HG03280 (cell line): Measurements from ENCODE around the gene TREM1.
"Not testable (repeated sequence)": the region's sequence is repeated elsewhere in the genome, so short reads cannot be mapped to it uniquely, and the experiment has no call there.

Source experiments
- ATAC-seq: cut with Tn5 transposase; IDR thresholded peaks from one replicate; pipeline ENCODE4 v1.9.1; 2021; ENCODE audit warnings: mild to moderate bottlenecking, moderate library complexity; ENCODE audit not compliant: unreplicated experiment

The TREM1 gene

GRCh38 chr6:41297248-41297647 lies 10.8 kb upstream of the TREM1 start:
- not testable (repeated sequence) for ATAC-seq

GRCh38 chr6:41294214-41294872 lies 7.9 kb upstream of the TREM1 start:
- ATAC-seq = no peak

DNA sequence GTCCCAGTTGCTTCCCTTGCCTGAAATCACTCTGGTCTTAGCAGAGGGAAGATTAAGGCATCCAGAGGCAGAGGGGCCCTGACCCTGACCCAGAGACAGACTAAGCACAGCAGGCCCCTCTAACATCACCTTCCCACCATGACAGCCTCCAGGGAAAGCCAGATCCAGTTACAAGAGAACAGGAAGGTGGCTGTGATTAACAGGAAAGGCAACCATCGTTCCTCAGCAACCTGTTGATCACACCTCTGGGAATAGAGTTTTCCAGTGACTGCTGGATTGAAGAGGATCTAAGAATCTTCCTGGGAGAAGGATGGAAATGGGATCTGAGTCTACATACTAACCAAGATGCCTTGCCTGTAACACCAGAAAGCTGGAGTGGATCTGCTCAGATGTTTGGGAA lies 5.2 kb upstream of the TREM1 start:
- no peak for ATAC-seq

DNA sequence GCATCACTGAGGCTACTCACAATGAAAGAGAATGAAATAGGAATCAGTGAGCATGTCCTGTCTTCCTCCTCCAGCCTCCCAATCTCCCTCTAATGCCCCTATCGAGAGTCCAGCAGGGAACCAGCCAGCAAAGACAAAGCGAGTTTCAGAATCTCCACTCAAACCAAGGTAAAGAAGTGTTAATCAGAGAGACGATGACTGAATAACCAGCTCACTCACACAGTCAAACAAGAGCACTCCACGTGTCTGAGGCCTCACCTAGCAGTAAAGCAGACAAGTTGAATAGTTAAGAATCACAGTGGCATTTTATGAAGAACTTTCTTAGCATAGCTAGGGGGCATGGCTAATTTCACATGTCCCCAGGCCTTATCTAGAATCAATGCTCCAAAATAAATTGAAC lies 3.3 kb upstream of the TREM1 start:
- ATAC-seq = no peak

GRCh38 chr6:41288754-41289129 lies 2.3 kb upstream of the TREM1 start:
- ATAC-seq = no peak

DNA sequence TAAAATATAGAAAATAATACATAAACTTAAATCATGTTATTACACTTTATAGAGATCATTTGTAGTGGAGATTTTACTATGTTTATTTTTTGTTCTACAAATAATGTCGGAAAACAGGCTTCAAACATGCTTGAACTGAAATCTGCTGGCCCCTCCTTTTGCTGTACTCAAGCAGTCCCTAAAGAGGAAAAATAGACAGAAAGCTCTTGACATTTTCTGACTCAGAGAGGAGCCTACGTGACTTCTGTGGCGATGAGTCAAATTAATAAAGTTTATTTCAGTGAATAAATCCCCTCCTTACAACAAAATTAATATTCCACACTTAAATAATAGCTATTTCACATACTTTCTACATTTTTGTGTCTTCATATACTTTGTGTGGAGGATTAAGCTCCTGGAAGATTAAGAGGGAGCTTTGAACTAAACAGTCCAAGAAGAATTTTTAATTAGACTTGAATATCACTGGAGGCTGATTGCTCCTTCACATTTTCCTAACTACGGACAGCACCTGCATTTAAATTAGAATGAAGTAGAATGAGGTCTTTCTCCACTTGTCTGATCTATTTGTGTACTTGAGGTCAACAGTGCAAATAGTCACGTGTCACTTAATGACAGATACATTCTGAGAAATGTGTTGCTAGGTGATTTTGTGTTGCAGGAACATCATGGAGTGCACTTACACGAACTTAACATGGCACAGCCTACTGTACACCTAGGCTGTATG lies 1.7 kb upstream of the TREM1 start:
- ATAC-seq = no peak

- no peak for ATAC-seq
Observed at GRCh38 chr6:41284726-41285125, 1.8 kb downstream of the TREM1 start.

GRCh38 chr6:41283600-41283999 lies 2.9 kb downstream of the TREM1 start:
- ATAC-seq = no peak

- no peak for ATAC-seq
Observed at GRCh38 chr6:41280381-41281057, 6.0 kb downstream of the TREM1 start.

DNA sequence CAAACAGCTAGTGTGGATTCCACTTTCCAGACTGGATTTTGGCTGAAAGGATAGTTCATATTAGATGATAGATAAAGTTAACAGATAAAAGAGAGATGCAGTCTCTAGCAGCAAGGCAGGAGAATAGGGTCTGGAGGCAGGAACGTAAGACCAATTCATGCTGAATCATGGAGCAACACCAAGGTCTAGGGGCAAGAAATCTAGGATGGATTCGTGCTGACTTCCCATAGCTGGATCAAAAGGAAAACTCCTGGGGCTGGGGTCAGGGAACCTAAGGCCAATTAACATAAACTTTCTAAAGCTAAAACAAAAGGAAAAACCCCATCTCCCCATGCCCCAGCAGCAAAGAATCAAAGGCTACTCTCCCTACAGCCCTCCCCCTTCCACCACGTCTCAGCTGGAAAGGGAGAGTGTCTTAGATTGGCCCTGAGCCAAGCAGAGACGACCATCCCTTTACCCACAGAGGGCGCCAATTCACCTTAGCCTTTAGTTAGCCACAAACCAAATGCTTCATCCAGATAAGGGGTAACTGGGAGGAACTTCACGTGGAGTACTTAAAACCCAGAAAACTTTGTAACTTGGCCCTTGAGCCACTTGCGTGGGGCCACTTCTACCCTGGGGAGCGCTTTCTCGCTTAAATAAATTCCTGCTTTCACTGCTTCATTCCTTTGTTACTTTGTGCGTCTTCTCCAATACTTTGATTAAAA lies 7.6 kb downstream of the TREM1 start:
- no peak for ATAC-seq

DNA sequence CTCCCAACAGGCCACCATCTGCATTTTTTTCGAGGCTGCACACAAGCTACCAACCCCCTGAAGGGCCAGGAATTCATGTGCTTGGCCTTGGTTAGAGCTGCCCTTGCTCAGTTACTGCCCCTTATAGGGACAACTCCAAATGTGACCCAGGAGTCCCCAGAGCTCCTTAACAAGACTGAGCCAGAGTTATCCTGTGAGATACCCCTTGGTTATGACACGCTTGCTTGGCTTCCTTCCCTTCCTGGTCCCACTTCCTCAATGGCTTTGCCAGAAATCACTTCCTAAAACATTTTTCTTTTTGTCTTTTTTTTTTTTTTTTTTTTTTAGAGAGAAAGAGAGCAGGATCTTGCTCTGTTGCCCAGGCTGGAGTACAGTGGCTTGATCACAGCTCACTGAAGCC lies 8.9 kb downstream of the TREM1 start:
- ATAC-seq = no peak

GRCh38 chr6:41275489-41275888 lies 11.0 kb downstream of the TREM1 start:
- ATAC-seq = no peak

DNA sequence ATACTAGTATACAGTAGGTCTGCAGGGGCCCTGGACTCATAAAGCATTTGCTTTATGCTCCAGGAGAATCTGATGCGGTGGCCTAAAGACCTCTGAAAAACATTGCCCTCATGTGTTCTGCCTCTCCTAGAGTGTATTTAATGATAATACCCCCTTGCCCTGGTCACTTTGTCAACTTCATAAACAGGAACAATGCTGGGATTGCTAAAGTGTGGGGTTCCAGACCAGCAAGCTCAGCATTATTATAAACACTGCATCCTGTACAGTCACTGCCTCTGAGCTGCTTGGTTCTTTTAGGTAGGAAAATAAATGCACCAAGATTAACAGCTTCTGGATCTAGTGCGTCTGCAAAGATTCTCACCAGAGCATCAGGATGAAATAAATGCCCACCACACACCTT lies 12.2 kb downstream of the TREM1 start:
- no peak for ATAC-seq

GRCh38 chr6:41273714-41274113 lies 12.8 kb downstream of the TREM1 start:
- ATAC-seq = no peak

DNA sequence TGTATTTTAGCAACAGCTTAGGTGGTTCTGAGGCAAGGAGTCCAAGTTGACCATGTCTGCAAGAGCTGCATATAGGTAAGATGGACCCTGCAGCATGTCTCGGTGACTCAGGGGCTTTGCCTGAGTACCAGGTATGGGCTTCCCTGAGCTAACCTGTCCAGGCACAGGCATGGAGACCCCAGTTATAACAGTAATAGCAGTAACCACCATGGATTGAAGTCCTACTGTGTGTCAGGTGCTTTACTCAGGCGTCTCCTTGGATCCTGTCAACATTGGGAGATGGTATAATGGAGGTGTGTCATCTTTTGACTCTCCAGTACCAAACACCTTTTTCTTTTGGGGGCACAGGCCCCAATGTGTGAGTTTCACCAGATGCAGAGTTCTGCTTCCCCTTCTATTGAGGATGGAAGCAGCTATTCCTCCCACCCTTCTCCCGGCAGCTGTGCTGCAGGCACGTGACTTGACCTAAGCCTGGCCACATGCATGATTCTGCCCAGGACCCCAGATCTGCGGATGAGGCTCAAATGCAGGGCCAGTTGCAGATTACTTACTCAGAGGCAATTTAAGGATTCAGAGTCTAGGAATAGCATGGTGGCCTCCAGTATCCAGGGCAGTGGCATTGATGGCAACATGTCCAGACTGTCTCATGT lies 13.8 kb downstream of the TREM1 start:
- no peak for ATAC-seq

DNA sequence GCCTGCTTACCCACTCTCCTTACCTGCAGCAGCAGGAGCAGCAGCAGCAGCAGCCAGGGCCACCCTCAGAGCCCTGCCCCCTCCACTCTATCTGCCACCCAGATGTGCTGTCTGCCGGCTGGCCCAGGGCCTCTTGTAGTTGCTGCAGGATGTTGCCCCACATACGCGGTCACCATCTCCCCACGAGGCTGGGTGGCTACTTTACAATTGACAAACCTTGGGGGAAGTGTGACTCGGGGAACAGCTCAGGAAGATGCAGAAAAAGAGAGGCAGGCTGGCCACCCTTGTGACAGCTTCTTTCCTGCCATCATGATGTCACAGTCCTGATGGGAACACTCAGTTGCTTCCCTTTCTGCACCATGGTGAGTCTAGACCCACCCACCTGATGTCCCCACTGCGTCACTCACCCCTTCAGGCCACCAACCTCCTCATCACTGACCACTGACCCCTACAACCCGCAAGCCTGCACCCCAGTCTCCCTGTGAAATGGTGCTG lies 14.5 kb downstream of the TREM1 start:
- no peak for ATAC-seq

DNA sequence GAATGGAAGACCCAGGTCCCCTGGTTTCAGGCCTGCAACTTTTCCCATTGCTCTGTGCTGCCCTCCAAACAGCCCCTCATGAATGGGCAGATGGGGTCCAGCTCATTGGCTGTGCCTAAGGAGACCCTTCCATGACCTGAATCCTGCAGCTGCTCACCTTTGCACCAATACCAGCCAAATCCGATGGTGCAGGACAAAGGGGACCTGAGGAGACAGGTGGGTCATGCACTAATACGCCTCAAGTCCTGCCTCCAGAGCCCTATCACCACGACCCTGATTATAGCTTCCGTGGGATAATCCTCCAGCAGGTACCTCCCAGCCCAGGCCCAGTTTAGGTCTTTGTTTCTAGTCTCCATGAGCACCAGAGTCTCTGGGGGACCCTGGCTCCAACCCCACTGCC lies 16.8 kb downstream of the TREM1 start:
- no peak for ATAC-seq

- ATAC-seq = no peak
Observed at GRCh38 chr6:41269166-41269565, 17.3 kb downstream of the TREM1 start.

DNA sequence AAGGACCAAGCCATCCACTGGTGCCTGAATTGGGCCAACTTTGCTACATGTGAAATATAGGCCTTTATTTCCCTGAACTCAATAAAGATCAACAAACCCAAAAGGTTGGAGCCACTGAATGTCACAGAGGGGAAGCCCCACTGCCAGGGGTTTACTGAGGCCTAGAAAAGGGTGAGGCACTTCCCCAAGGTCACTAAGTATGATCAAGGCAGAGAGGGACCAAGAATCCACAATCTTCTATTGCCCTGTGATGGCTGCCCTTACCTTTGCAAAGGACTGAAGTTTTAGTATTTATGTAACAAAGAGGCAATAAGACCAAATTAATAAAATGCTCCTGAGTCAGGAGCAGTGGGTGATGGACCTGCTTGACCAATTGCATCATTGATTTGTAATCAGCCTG lies 18.0 kb downstream of the TREM1 start:
- ATAC-seq = no peak

GRCh38 chr6:41266541-41266940 lies 19.9 kb downstream of the TREM1 start:
- ATAC-seq = no peak

- ATAC-seq = no peak
Observed at GRCh38 chr6:41263267-41263666, 23.2 kb downstream of the TREM1 start.
